Naive thymus-derived CD4-positive, alpha-beta T cell (primary cell): ENCODE measurements around the gene DNAJC25. TPM values are rescaled to one million over a fixed set of nuclear protein-coding genes. Genes with fewer than 3 reads are reported as not detected.

Experiments
- ATAC-seq: fragments of 150-1000 bp; cut with Tn5 transposase; 2 replicates; pipeline ENCODE4 v1.10.0; 2021; ENCODE audit warnings: mild to moderate bottlenecking, moderate library complexity
- CTCF ChIA-PET: fragments of 350-600 bp; sonication (Branson Sonifier 250); formaldehyde crosslinking; loops from one replicate; lab custom pipeline; 2021; ENCODE audit warnings: antibody characterized with exemption; lab: Charles Lee
- POLR2A ChIA-PET: fragments of 350-600 bp; sonication (Branson Sonifier 250); formaldehyde crosslinking; loops from one replicate; lab custom pipeline; 2021; ENCODE audit warnings: antibody characterized with exemption, inconsistent platforms; lab: Charles Lee
- DNase-seq, 9 donors: peaks; one replicate each; pipeline versions ENCODE4 v3.0.0 to v3.0.0-alpha.2; 2020 to 2022; ENCODE audit warnings: mixed read lengths in 1 of 9
- H3K27ac ChIP-seq: one replicate; pipeline ENCODE4 v1.7.0; 2013; ENCODE audit warnings: mild to moderate bottlenecking, low read depth, low read length, moderate library complexity
- H3K27me3 ChIP-seq, 2 donors: one replicate each; pipeline ENCODE4 v1.7.0; 2013; ENCODE audit warnings: low read length in 2 of 2, mild to moderate bottlenecking in 2 of 2, moderate library complexity in 2 of 2; ENCODE audit not compliant: control insufficient read depth in 2 of 2, insufficient read depth in 2 of 2
- H3K36me3 ChIP-seq, 3 experiments: 1 replicate in 2 of 3; 2 replicates in 1 of 3; pipeline ENCODE4 v1.7.0; 2013; ENCODE audit warnings: low read length in 3 of 3, mild to moderate bottlenecking in 3 of 3, moderate library complexity in 1 of 3; ENCODE audit not compliant: insufficient read depth in 3 of 3, control insufficient read depth in 2 of 3
- H3K4me1 ChIP-seq, 2 donors: one replicate each; pipeline ENCODE4 v1.7.0; 2013; ENCODE audit warnings: low read length in 2 of 2, mild to moderate bottlenecking in 2 of 2, moderate library complexity in 1 of 2; ENCODE audit not compliant: control insufficient read depth in 2 of 2, insufficient read depth in 2 of 2
- H3K4me3 ChIP-seq: 2 replicates; pipeline ENCODE4 v1.7.0; 2013; ENCODE audit warnings: mild to moderate bottlenecking, low read length
- H3K9me3 ChIP-seq, 3 experiments: 1 replicate in 2 of 3; 2 replicates in 1 of 3; pipeline ENCODE4 v1.7.0; 2013; ENCODE audit warnings: low read length in 3 of 3; ENCODE audit not compliant: control insufficient read depth in 2 of 3
- H3K27ac Mint-ChIP-seq, 9 donors: one replicate each; pipeline ENCODE4 v1.8.0; 2020 to 2022; ENCODE audit warnings: mixed read lengths in 9 of 9, mild to moderate bottlenecking in 8 of 9, moderate library complexity in 5 of 9, inconsistent platforms in 2 of 9
- H3K27me3 Mint-ChIP-seq, 5 donors: one replicate each; pipeline ENCODE4 v1.8.0; 2021 to 2022; ENCODE audit warnings: mixed read lengths in 5 of 5, mild to moderate bottlenecking in 1 of 5
- H3K36me3 Mint-ChIP-seq, 5 donors: one replicate each; pipeline ENCODE4 v1.8.0; 2020 to 2022; ENCODE audit warnings: mixed read lengths in 5 of 5, mild to moderate bottlenecking in 3 of 5, inconsistent platforms in 1 of 5
- H3K4me1 Mint-ChIP-seq, 7 donors: one replicate each; pipeline ENCODE4 v1.8.0; 2020 to 2022; ENCODE audit warnings: mixed read lengths in 7 of 7, mild to moderate bottlenecking in 3 of 7, inconsistent platforms in 1 of 7
- H3K4me3 Mint-ChIP-seq, 10 donors: one replicate each; pipeline ENCODE4 v1.8.0; 2020 to 2022; ENCODE audit warnings: mild to moderate bottlenecking in 10 of 10, mixed read lengths in 10 of 10, moderate library complexity in 6 of 10, inconsistent platforms in 2 of 10
- H3K9me3 Mint-ChIP-seq, 11 donors: one replicate each; pipeline ENCODE4 v1.8.0; 2020 to 2022; ENCODE audit warnings: mixed read lengths in 11 of 11, mild to moderate bottlenecking in 4 of 11, inconsistent platforms in 1 of 11, moderate library complexity in 1 of 11
- intact Hi-C, 2 donors: fragments of 100-400 bp; cut with micrococcal nuclease; formaldehyde crosslinking; loops; one replicate each; pipeline ENCODE4 v1.15.1; 2023
- polyA plus RNA-seq, 2 donors: library from polyadenylated mRNA; unstranded; fragments of 300-500 nt; fragmentation: Illumina TruSeq; gene quantifications; one replicate each; pipeline ENCODE4 v1.2.3, GENCODE V29; 2021
- total RNA-seq, 6 experiments: library from RNA in 5 of 6; stranded (reverse) in 5 of 6; gene quantifications; 1 replicate in 5 of 6; 2 replicates in 1 of 6; pipeline ENCODE4 v1.2.3 and lab custom pipeline; 2021 to 2026

The DNAJC25 gene
- total and polyA plus RNA-seq, 7 experiments from 2014 or later, result 1.7 to 6.0 (median 4.1) TPM

- ATAC-seq, result no peak
- peak overlapping the region; percentile 82 for H3K4me3 ChIP-seq
- intact Hi-C loops, result loop anchor here (1.0 to 10.0 kb wide), 17 partner anchors 31 to 1710 kb away; partner anchors contain the start of genes INIP (in 2 of the 2), PTBP3 (in 2 of the 2), SNX30 (in 2 of the 2) and ZNF483 (in 2 of the 2)
- peaks cover 0 to 7% (median 6%) of the 10 kb centered on the region in 5 donors for H3K36me3 Mint-ChIP-seq
- H3K4me3 Mint-ChIP-seq, result peak overlapping the region; percentile 81 to 99 (median 94)
- peaks cover 0 to 2% (median 0%) of the 10 kb centered on the region in 11 donors for H3K9me3 Mint-ChIP-seq
- DNase-seq, result no peak
- no peaks in the 10 kb centered on the region for H3K36me3 ChIP-seq
- peaks cover 29 to 54% (median 45%) of the 10 kb centered on the region in 7 donors for H3K4me1 Mint-ChIP-seq
- peaks cover 14 to 21% of the 10 kb centered on the region in 2 donors for H3K4me1 ChIP-seq
- H3K27me3 Mint-ChIP-seq, result no peaks in the 10 kb centered on the region
- H3K27ac ChIP-seq, result peak overlapping the region; percentile 83
- POLR2A ChIA-PET, result interaction anchor here (0.7 to 1.9 kb wide), 13 partner anchors 20 to 1644 kb away, joined by 3 to 11 read pairs (median 3); partner anchors contain the start of genes CDC26, ECPAS, GNG10 and SNX30
- H3K27ac Mint-ChIP-seq, result peak overlapping the region; percentile 78 to 95 (median 89)
- no peaks in the 10 kb centered on the region for H3K27me3 ChIP-seq
- CTCF ChIA-PET, result interaction anchor here (0.6 kb wide), 1 partner anchor 125 kb away, joined by 3 read pairs; no protein-coding TSS in a partner anchor
- no peaks in the 10 kb centered on the region for H3K9me3 ChIP-seq
Measured at GRCh38 chr9:111630964-111631213, 245 bp upstream of the DNAJC25 start.

GRCh38 chr9:111632060-111632459 lies 926 bp downstream of the DNAJC25 start:
- CTCF ChIA-PET, result no interaction called here
- ATAC-seq (no peak), DNase-seq (no peak)
- Histone ChIP-seq H3K9me3 (no peaks in the 10 kb centered on the region), H3K4me3 (peak overlapping the region; percentile 82), H3K27me3 (no peaks in the 10 kb centered on the region), H3K36me3 (no peaks in the 10 kb centered on the region), H3K4me1 (peaks cover 14 to 21% of the 10 kb centered on the region in 2 donors), H3K27ac (peak overlapping the region; percentile 83)
- Mint-ChIP-seq H3K36me3 (peaks cover 0 to 7% (median 6%) of the 10 kb centered on the region in 5 donors), H3K4me3 (peak overlapping the region; percentile 81 to 97 (median 92)), H3K4me1 (peaks cover 29 to 57% (median 47%) of the 10 kb centered on the region in 7 donors), H3K9me3 (peaks cover 0 to 2% (median 0%) of the 10 kb centered on the region in 11 donors), H3K27me3 (no peaks in the 10 kb centered on the region), H3K27ac (peak overlapping the region in 8 of 9 donors; percentile 53 to 93 (median 88))
- intact Hi-C loops, result loop anchor here in 1 of 2 donors (5.0 to 10.0 kb wide), 2 partner anchors 853 to 1085 kb away; partner anchors contain the start of genes INIP and KIAA1958
- POLR2A ChIA-PET, result interaction anchor here (0.6 to 1.9 kb wide), 7 partner anchors 19 to 545 kb away, joined by 3 to 11 read pairs (median 3); partner anchors contain the start of gene GNG10

GRCh38 chr9:111632695-111633388 lies 1.7 kb downstream of the DNAJC25 start:
- Mint-ChIP-seq H3K36me3 (peaks cover 0 to 7% (median 6%) of the 10 kb centered on the region in 5 donors), H3K4me1 (peaks cover 29 to 57% (median 47%) of the 10 kb centered on the region in 7 donors), H3K9me3 (peaks cover 0 to 2% (median 0%) of the 10 kb centered on the region in 11 donors), H3K27me3 (no peaks in the 10 kb centered on the region), H3K4me3 (peak overlapping the region; percentile 64 to 97 (median 92)), H3K27ac (peak overlapping the region in 4 of 9 donors; percentile 19 to 62 (median 50))
- POLR2A ChIA-PET, result interaction anchor here (0.7 kb wide), 1 partner anchor 28 kb away, joined by 5 read pairs; the partner anchor contains the start of gene GNG10
- Histone ChIP-seq H3K4me3 (no peak overlapping the region), H3K36me3 (no peaks in the 10 kb centered on the region), H3K4me1 (peaks cover 14 to 21% of the 10 kb centered on the region in 2 donors), H3K27me3 (no peaks in the 10 kb centered on the region), H3K27ac (no peak overlapping the region), H3K9me3 (no peaks in the 10 kb centered on the region)
- ATAC-seq (no peak), DNase-seq (no peak)
- intact Hi-C loops, result loop anchor here in 1 of 2 donors (5.0 to 10.0 kb wide), 2 partner anchors 852 to 1084 kb away; partner anchors contain the start of genes INIP and KIAA1958
- CTCF ChIA-PET, result interaction anchor here (0.6 to 0.7 kb wide), 2 partner anchors 24 to 310 kb away, joined by 3 read pairs; no protein-coding TSS in a partner anchor

- H3K4me1 ChIP-seq, result peaks cover 14 to 21% of the 10 kb centered on the region in 2 donors
- peak overlapping the region in 4 of 9 donors; percentile 19 to 62 (median 36) for H3K27ac Mint-ChIP-seq
- peaks cover 29 to 57% (median 47%) of the 10 kb centered on the region in 7 donors for H3K4me1 Mint-ChIP-seq
- no peaks in the 10 kb centered on the region for H3K27me3 ChIP-seq
- H3K36me3 ChIP-seq, result no peaks in the 10 kb centered on the region
- H3K27me3 Mint-ChIP-seq, result no peaks in the 10 kb centered on the region
- H3K4me3 ChIP-seq, result no peak overlapping the region
- no peaks in the 10 kb centered on the region for H3K9me3 ChIP-seq
- H3K27ac ChIP-seq, result no peak overlapping the region
- H3K4me3 Mint-ChIP-seq, result peak overlapping the region in 7 of 10 donors; percentile 19 to 92 (median 64)
- DNase-seq (no peak), ATAC-seq (no peak)
- H3K9me3 Mint-ChIP-seq, result peaks cover 0 to 2% (median 0%) of the 10 kb centered on the region in 11 donors
- peaks cover 0 to 7% (median 6%) of the 10 kb centered on the region in 5 donors for H3K36me3 Mint-ChIP-seq
- POLR2A ChIA-PET, result no interaction called here
- intact Hi-C loops, result loop anchor here in 1 of 2 donors (5.0 to 10.0 kb wide), 2 partner anchors 851 to 1084 kb away; partner anchors contain the start of genes INIP and KIAA1958
- CTCF ChIA-PET, result interaction anchor here (0.6 kb wide), 1 partner anchor 309 kb away, joined by 3 read pairs; no protein-coding TSS in a partner anchor
Measured at GRCh38 chr9:111633389-111633736, 2.2 kb downstream of the DNAJC25 start.

- POLR2A ChIA-PET, result no interaction called here
- DNase-seq, result no peak
- H3K36me3 ChIP-seq, result no peaks in the 10 kb centered on the region
- Mint-ChIP-seq H3K27ac (no peak overlapping the region), H3K4me3 (no peak overlapping the region), H3K4me1 (peaks cover 29 to 57% (median 47%) of the 10 kb centered on the region in 7 donors), H3K36me3 (peaks cover 0 to 7% (median 6%) of the 10 kb centered on the region in 5 donors), H3K9me3 (peaks cover 0 to 2% (median 0%) of the 10 kb centered on the region in 11 donors), H3K27me3 (no peaks in the 10 kb centered on the region)
- no peak overlapping the region for H3K4me3 ChIP-seq
- no peak for ATAC-seq
- no peaks in the 10 kb centered on the region for H3K9me3 ChIP-seq
- CTCF ChIA-PET, result no interaction called here
- H3K4me1 ChIP-seq, result peaks cover 14 to 21% of the 10 kb centered on the region in 2 donors
- no peak overlapping the region for H3K27ac ChIP-seq
- intact Hi-C loops, result loop anchor here (5.0 to 10.0 kb wide), 3 partner anchors 427 to 1082 kb away; partner anchors contain the start of genes INIP (in 1 of the 2) and KIAA1958 (in 1 of the 2)
- no peaks in the 10 kb centered on the region for H3K27me3 ChIP-seq
Measured at GRCh38 chr9:111634860-111635259, 3.7 kb downstream of the DNAJC25 start.

GRCh38 chr9:111637421-111637950 lies 6.4 kb downstream of the DNAJC25 start:
- H3K9me3 Mint-ChIP-seq, result no peaks in the 10 kb centered on the region
- DNase-seq (no peak), ATAC-seq (no peak)
- Histone ChIP-seq H3K27me3 (no peaks in the 10 kb centered on the region), H3K4me3 (no peak overlapping the region), H3K9me3 (no peaks in the 10 kb centered on the region), H3K4me1 (peaks cover 5 to 6% of the 10 kb centered on the region in 2 donors), H3K27ac (no peak overlapping the region), H3K36me3 (no peaks in the 10 kb centered on the region)
- POLR2A ChIA-PET, result no interaction called here
- no peak overlapping the region for H3K4me3 Mint-ChIP-seq
- peaks cover 0 to 7% (median 5%) of the 10 kb centered on the region in 5 donors for H3K36me3 Mint-ChIP-seq
- CTCF ChIA-PET, result interaction anchor here (0.6 kb wide), 1 partner anchor 38 kb away, joined by 3 read pairs; no protein-coding TSS in a partner anchor
- no peaks in the 10 kb centered on the region for H3K27me3 Mint-ChIP-seq
- peaks cover 21 to 37% (median 34%) of the 10 kb centered on the region in 7 donors for H3K4me1 Mint-ChIP-seq
- intact Hi-C loops, result loop anchor here (5.0 to 10.0 kb wide), 2 partner anchors 425 to 847 kb away; partner anchors contain the start of gene KIAA1958 (in 1 of the 2)
- H3K27ac Mint-ChIP-seq, result no peak overlapping the region
